GM11168 (cell line): ENCODE results near the gene TRIM34.
"Not testable (repeated sequence)": the region's sequence is repeated elsewhere in the genome, so short reads cannot be mapped to it uniquely, and the experiment has no call there.

ENCODE experiments used
- in situ Hi-C: fragments of 300-500 bp; cut with MboI; formaldehyde crosslinking; loops from one replicate; pipeline ENCODE4 v1.12.0; 2022; ENCODE audit warnings: low sequenced_read_pairs; ENCODE audit not compliant: unreplicated experiment

TRIM34 gene

GRCh38 chr11:5618807-5619206, 6.0 kb upstream of the TRIM34 start:
- in situ Hi-C loops, result no loop called here

- in situ Hi-C loops, result no loop called here
These were observed 3.9 kb upstream of the TRIM34 start for GRCh38 chr11:5620651-5621521.

GRCh38 chr11:5621580-5621979, 3.2 kb upstream of the TRIM34 start:
- in situ Hi-C loops, result no loop called here

- in situ Hi-C loops, result no loop called here
These were observed 2.0 kb upstream of the TRIM34 start for GRCh38 chr11:5622802-5623201.

- in situ Hi-C loops, result no loop called here
These were observed 480 bp downstream of the TRIM34 start for GRCh38 chr11:5625281-5625680.

- in situ Hi-C loops, result no loop called here
These were observed 1.4 kb downstream of the TRIM34 start for GRCh38 chr11:5626196-5626595.

- in situ Hi-C loops, result no loop called here
These were observed 6.6 kb downstream of the TRIM34 start for GRCh38 chr11:5631417-5631816.

GRCh38 chr11:5631969-5632635, 7.3 kb downstream of the TRIM34 start:
- in situ Hi-C loops, result no loop called here

GRCh38 chr11:5639953-5640352, 15.2 kb downstream of the TRIM34 start:
- in situ Hi-C loops, result no loop called here

GRCh38 chr11:5643585-5643984, 18.8 kb downstream of the TRIM34 start:
- in situ Hi-C loops, result no loop called here

GRCh38 chr11:5646139-5646538, 21.3 kb downstream of the TRIM34 start:
- in situ Hi-C loops, result no loop called here

GRCh38 chr11:5655474-5655873, 30.7 kb downstream of the TRIM34 start:
- in situ Hi-C loops, result no loop called here

GRCh38 chr11:5656956-5657355, 32.2 kb downstream of the TRIM34 start:
- in situ Hi-C loops, result not testable (repeated sequence)

GRCh38 chr11:5658318-5658717, 33.5 kb downstream of the TRIM34 start:
- in situ Hi-C loops, result no loop called here

- in situ Hi-C loops, result no loop called here
These were observed 38.7 kb downstream of the TRIM34 start for GRCh38 chr11:5663511-5663910.

- in situ Hi-C loops, result no loop called here
These were observed 40.3 kb downstream of the TRIM34 start for GRCh38 chr11:5665051-5665570.

- in situ Hi-C loops, result no loop called here
These were observed 41.1 kb downstream of the TRIM34 start for GRCh38 chr11:5665746-5666401.

GRCh38 chr11:5666402-5666793, 41.6 kb downstream of the TRIM34 start:
- in situ Hi-C loops, result no loop called here

- in situ Hi-C loops, result no loop called here
These were observed 47.0 kb downstream of the TRIM34 start for GRCh38 chr11:5671831-5672230.

- in situ Hi-C loops, result no loop called here
These were observed 49.6 kb downstream of the TRIM34 start for GRCh38 chr11:5674391-5674790.

- in situ Hi-C loops, result no loop called here
These were observed 55.0 kb downstream of the TRIM34 start for GRCh38 chr11:5679811-5680210.
